DND-41 (cell line): ENCODE measurements around the gene TOMM20.

Source experiments
- ATAC-seq: fragments of 200-7000 bp; cut with Tn5 transposase; 3 replicates; pipeline ENCODE4 v1.9.1; 2021; ENCODE audit warnings: low read depth; ENCODE audit not compliant: insufficient read depth
- DNase-seq: peaks from one replicate; pipeline ENCODE4 v3.0.0-alpha.2; 2020
- H2AFZ ChIP-seq: 2 replicates; pipeline ENCODE4 v1.6.0; 2012; ENCODE audit warnings: low read depth, low read length
- H3K27ac ChIP-seq: 2 replicates; pipeline ENCODE4 v1.5.1; 2012; ENCODE audit warnings: low read length, inconsistent platforms
- H3K27me3 ChIP-seq: fragments of 200-600 bp; sonication (generic); 2 replicates; pipeline ENCODE4 v1.6.0; 2012; ENCODE audit warnings: low read length, mild to moderate bottlenecking, inconsistent platforms; ENCODE audit not compliant: insufficient read depth, poor library complexity
- H3K36me3 ChIP-seq: 2 replicates; pipeline ENCODE4 v1.5.1; 2012; ENCODE audit warnings: low read length, inconsistent platforms; ENCODE audit not compliant: insufficient read depth
- H3K4me1 ChIP-seq: 2 replicates; pipeline ENCODE4 v1.5.1; 2012; ENCODE audit warnings: mild to moderate bottlenecking, low read length; ENCODE audit not compliant: insufficient read depth
- H3K4me2 ChIP-seq: 2 replicates; pipeline ENCODE4 v1.6.0; 2012; ENCODE audit warnings: mild to moderate bottlenecking, moderate library complexity, low read length, inconsistent platforms; ENCODE audit not compliant: insufficient read depth
- H3K4me3 ChIP-seq, 2 experiments: fragments of 200-600 bp in 1 of 2; shearing (Covaris generic) in 1 of 2; 2 replicates each; pipeline ENCODE4 v1.5.1; 2012 to 2016; ENCODE audit warnings: inconsistent platforms in 2 of 2, low read length in 2 of 2, mild to moderate bottlenecking in 2 of 2, low read depth in 1 of 2, moderate library complexity in 1 of 2
- H3K79me2 ChIP-seq: 2 replicates; pipeline ENCODE4 v1.6.0; 2012; ENCODE audit warnings: low read length, inconsistent platforms; ENCODE audit not compliant: insufficient read depth
- H3K9ac ChIP-seq: 2 replicates; pipeline ENCODE4 v1.6.0; 2012; ENCODE audit warnings: low read depth, mild to moderate bottlenecking, inconsistent platforms, low read length, moderate library complexity
- H3K9me3 ChIP-seq: 2 replicates; pipeline ENCODE4 v1.5.1; 2012; ENCODE audit warnings: low read length, moderate library complexity, mild to moderate bottlenecking, inconsistent platforms; ENCODE audit not compliant: insufficient read depth, severe bottlenecking
- H4K20me1 ChIP-seq: 2 replicates; pipeline ENCODE4 v1.6.0; 2012; ENCODE audit warnings: low read length; ENCODE audit not compliant: insufficient read depth
- EZH2 ChIP-seq: IDR thresholded peaks from 3 replicates; pipeline ENCODE4 v1.6.1; 2012; ENCODE audit warnings: borderline replicate concordance, low read depth, mild to moderate bottlenecking, moderate library complexity, low read length, inconsistent platforms; ENCODE audit not compliant: severe bottlenecking
- TF ChIP-seq, protein P1 (sequence below): IDR thresholded peaks from 2 replicates; pipeline ENCODE4 v1.5.1; 2012; ENCODE audit warnings: borderline replicate concordance, low read length, moderate library complexity, mild to moderate bottlenecking; ENCODE audit not compliant: poor library complexity, severe bottlenecking; ENCODE audit errors: extremely low read depth

Gene TOMM20

GRCh38 chr1:235101558-235102258 is 26.9 kb downstream of the TOMM20 start:
- Histone ChIP-seq H3K36me3 (no peaks in the 10 kb centered on the region), H3K4me2 (no peak overlapping the region), H3K27me3 (no peaks in the 10 kb centered on the region), H3K9me3 (no peaks in the 10 kb centered on the region), H2AFZ (no peak overlapping the region), H3K27ac (no peak overlapping the region), H4K20me1 (peaks cover 14% of the 10 kb centered on the region; the same call in 1 of the 2 replicates), H3K4me1 (peaks cover 21% of the 10 kb centered on the region), H3K79me2 (no peaks in the 10 kb centered on the region), H3K9ac (no peak overlapping the region), H3K4me3 (no peak overlapping the region)
- TF ChIP-seq, protein P1, sequence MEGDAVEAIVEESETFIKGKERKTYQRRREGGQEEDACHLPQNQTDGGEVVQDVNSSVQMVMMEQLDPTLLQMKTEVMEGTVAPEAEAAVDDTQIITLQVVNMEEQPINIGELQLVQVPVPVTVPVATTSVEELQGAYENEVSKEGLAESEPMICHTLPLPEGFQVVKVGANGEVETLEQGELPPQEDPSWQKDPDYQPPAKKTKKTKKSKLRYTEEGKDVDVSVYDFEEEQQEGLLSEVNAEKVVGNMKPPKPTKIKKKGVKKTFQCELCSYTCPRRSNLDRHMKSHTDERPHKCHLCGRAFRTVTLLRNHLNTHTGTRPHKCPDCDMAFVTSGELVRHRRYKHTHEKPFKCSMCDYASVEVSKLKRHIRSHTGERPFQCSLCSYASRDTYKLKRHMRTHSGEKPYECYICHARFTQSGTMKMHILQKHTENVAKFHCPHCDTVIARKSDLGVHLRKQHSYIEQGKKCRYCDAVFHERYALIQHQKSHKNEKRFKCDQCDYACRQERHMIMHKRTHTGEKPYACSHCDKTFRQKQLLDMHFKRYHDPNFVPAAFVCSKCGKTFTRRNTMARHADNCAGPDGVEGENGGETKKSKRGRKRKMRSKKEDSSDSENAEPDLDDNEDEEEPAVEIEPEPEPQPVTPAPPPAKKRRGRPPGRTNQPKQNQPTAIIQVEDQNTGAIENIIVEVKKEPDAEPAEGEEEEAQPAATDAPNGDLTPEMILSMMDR: no peak
- TF ChIP-seq EZH2: no peak
- ATAC-seq: no peak
- no peak for DNase-seq

GRCh38 chr1:235100194-235100772 is 28.4 kb downstream of the TOMM20 start:
- H3K4me2 ChIP-seq: no peak overlapping the region
- DNase-seq (no peak), ATAC-seq (no peak)
- no peak overlapping the region for H3K9ac ChIP-seq
- no peaks in the 10 kb centered on the region for H3K79me2 ChIP-seq
- peaks cover 21% of the 10 kb centered on the region for H3K4me1 ChIP-seq
- no peak overlapping the region for H3K27ac ChIP-seq
- peaks cover 14% of the 10 kb centered on the region; the same call in 1 of the 2 replicates for H4K20me1 ChIP-seq
- H3K4me3 ChIP-seq: no peak overlapping the region
- H2AFZ ChIP-seq: no peak overlapping the region
- H3K36me3 ChIP-seq: no peaks in the 10 kb centered on the region
- H3K9me3 ChIP-seq: no peaks in the 10 kb centered on the region
- H3K27me3 ChIP-seq: no peaks in the 10 kb centered on the region
- TF ChIP-seq, protein P1: no peak
- no peak for TF ChIP-seq EZH2

DNA sequence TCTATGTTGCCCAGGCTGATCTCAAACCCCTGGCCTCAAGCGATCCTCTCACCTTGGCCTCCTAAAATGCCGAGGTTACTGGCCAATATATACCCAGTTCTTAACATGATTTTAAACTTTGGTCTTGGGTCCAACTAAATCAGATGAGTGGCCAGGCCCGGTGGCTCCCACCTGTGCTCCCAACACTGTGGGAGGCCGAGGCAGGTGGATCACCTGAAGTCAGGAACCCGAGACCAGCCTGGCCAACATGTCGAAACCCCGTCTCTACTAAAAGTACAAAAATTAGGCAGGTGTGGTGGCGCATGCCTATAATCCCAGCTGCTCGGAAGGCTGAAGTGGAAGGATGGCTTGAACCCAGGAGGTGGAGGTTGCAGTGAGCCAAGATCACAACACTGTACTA is 29.6 kb downstream of the TOMM20 start:
- ATAC-seq: no peak
- no peak overlapping the region for H2AFZ ChIP-seq
- no peak for TF ChIP-seq EZH2
- TF ChIP-seq, protein P1: no peak

More for the DNA sequence above, 29.6 kb downstream of the TOMM20 start:
- Histone ChIP-seq H3K4me2 (no peak overlapping the region), H4K20me1 (peaks cover 12% of the 10 kb centered on the region; the same call in 1 of the 2 replicates), H3K79me2 (no peaks in the 10 kb centered on the region), H3K27ac (no peak overlapping the region), H3K9ac (no peak overlapping the region), H3K27me3 (no peaks in the 10 kb centered on the region), H3K4me3 (no peak overlapping the region), H3K4me1 (peaks cover 15% of the 10 kb centered on the region), H3K36me3 (no peaks in the 10 kb centered on the region), H3K9me3 (no peaks in the 10 kb centered on the region)
- no peak for DNase-seq
